Suprapubic skin (tissue), 3 donors: ENCODE data around the gene ISLR2.

Source experiments
- POLR2A ChIP-seq, 2 donors: fragments of 450-650 bp; IDR thresholded peaks; one replicate each; pipeline ENCODE4 v1.6.1; 2017; ENCODE audit warnings: antibody characterized with exemption in 2 of 2, mild to moderate bottlenecking in 2 of 2, moderate library complexity in 2 of 2
- TF ChIP-seq, protein P1 (sequence below), 2 donors: fragments of 200-600 bp in 1 of 2; fragments of 450-650 bp in 1 of 2; sonication (generic) in 1 of 2; IDR thresholded peaks; one replicate each; pipeline ENCODE4 v1.5.1; 2016 to 2019; ENCODE audit warnings: antibody characterized with exemption in 2 of 2, mild to moderate bottlenecking in 1 of 2, moderate library complexity in 1 of 2

GRCh38 chr15:74175271-74176191, 45.1 kb downstream of the ISLR2 start:
- no peak for TF ChIP-seq POLR2A (IDR thresholded peaks at IDR 0.05)
- TF ChIP-seq, protein P1, sequence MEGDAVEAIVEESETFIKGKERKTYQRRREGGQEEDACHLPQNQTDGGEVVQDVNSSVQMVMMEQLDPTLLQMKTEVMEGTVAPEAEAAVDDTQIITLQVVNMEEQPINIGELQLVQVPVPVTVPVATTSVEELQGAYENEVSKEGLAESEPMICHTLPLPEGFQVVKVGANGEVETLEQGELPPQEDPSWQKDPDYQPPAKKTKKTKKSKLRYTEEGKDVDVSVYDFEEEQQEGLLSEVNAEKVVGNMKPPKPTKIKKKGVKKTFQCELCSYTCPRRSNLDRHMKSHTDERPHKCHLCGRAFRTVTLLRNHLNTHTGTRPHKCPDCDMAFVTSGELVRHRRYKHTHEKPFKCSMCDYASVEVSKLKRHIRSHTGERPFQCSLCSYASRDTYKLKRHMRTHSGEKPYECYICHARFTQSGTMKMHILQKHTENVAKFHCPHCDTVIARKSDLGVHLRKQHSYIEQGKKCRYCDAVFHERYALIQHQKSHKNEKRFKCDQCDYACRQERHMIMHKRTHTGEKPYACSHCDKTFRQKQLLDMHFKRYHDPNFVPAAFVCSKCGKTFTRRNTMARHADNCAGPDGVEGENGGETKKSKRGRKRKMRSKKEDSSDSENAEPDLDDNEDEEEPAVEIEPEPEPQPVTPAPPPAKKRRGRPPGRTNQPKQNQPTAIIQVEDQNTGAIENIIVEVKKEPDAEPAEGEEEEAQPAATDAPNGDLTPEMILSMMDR (IDR thresholded peaks at IDR 0.05): no peak
